Skin of body (tissue), 2 donors: ENCODE data around the gene CHCHD3. TPM values are rescaled to one million over a fixed set of nuclear protein-coding genes. Genes with fewer than 3 reads are reported as not detected.
"Not testable (repeated sequence)": the region's sequence is repeated elsewhere in the genome, so short reads cannot be mapped to it uniquely, and the experiment has no call there.

Experiments
- DNase-seq: peaks from one replicate; lab custom pipeline; 2025; lab: John Stamatoyannopoulos, UW
- total RNA-seq: library from RNA; depleted of rRNA; stranded (reverse); fragments of >200 nt; gene quantifications from one replicate; pipeline ENCODE4 v1.2.3, GENCODE V29; 2014

Gene CHCHD3
- total RNA-seq, 1 donor from 2014 or later: 62.7 TPM

GRCh38 chr7:133047321-133047720 lies 34.6 kb downstream of the CHCHD3 start:
- no peak for DNase-seq

- DNase-seq: no peak
Observed at GRCh38 chr7:133044722-133045473, 37.0 kb downstream of the CHCHD3 start.

- DNase-seq: no peak
Observed at GRCh38 chr7:133040674-133041073, 41.2 kb downstream of the CHCHD3 start.

- no peak for DNase-seq
Observed at GRCh38 chr7:133040178-133040577, 41.7 kb downstream of the CHCHD3 start.

- no peak for DNase-seq
Observed at GRCh38 chr7:133039614-133040013, 42.3 kb downstream of the CHCHD3 start.

- DNase-seq: no peak
Observed at GRCh38 chr7:133036289-133036688, 45.6 kb downstream of the CHCHD3 start.

GRCh38 chr7:133035240-133035639 lies 46.6 kb downstream of the CHCHD3 start:
- not testable (repeated sequence) for DNase-seq

- DNase-seq: no peak
Observed at GRCh38 chr7:133030346-133030745, 51.5 kb downstream of the CHCHD3 start.

- DNase-seq: no peak
Observed at GRCh38 chr7:133029463-133029862, 52.4 kb downstream of the CHCHD3 start.

GRCh38 chr7:133027397-133027796 lies 54.5 kb downstream of the CHCHD3 start:
- DNase-seq: no peak

- DNase-seq: no peak
Observed at GRCh38 chr7:133026210-133026859, 55.6 kb downstream of the CHCHD3 start.

- DNase-seq: no peak
Observed at GRCh38 chr7:133025056-133025455, 56.8 kb downstream of the CHCHD3 start.

- no peak for DNase-seq
Observed at GRCh38 chr7:133024596-133024995, 57.3 kb downstream of the CHCHD3 start.

GRCh38 chr7:133023370-133024071 lies 58.4 kb downstream of the CHCHD3 start:
- DNase-seq: no peak

- no peak for DNase-seq
Observed at GRCh38 chr7:133022661-133023060, 59.2 kb downstream of the CHCHD3 start.

- DNase-seq: no peak
Observed at GRCh38 chr7:133021196-133021595, 60.7 kb downstream of the CHCHD3 start.

- DNase-seq: no peak
Observed at GRCh38 chr7:133020496-133020895, 61.4 kb downstream of the CHCHD3 start.

GRCh38 chr7:133019590-133019989 lies 62.3 kb downstream of the CHCHD3 start:
- no peak for DNase-seq

- no peak for DNase-seq
Observed at GRCh38 chr7:133016604-133017003, 65.3 kb downstream of the CHCHD3 start.

GRCh38 chr7:133015888-133016287 lies 66.0 kb downstream of the CHCHD3 start:
- DNase-seq: no peak

GRCh38 chr7:133011746-133012145 lies 70.1 kb downstream of the CHCHD3 start:
- no peak for DNase-seq
